ENCODE results near the gene TNRC6C.

DNA sequence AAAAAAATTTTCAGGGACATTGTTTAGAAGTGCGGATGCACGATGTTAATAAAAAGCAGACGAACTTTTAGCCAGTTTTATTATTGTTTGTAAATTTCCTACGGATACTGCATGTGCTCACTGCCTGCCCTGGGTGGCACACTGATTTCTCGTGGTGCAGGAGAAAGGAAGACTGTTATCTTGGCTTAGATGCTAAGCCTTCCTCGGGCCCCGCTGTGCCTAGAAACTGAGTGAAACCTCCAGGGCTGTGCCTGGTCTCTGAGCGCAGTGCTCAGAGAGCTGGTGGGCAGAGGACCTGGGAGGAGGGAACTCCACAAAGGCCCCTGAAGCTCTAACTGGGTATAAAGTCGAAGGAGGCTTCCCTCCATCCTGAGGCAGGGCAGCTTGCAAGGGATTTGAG lies 35.4 kb upstream of the TNRC6C start:
- TF ChIP-seq, protein P1, sequence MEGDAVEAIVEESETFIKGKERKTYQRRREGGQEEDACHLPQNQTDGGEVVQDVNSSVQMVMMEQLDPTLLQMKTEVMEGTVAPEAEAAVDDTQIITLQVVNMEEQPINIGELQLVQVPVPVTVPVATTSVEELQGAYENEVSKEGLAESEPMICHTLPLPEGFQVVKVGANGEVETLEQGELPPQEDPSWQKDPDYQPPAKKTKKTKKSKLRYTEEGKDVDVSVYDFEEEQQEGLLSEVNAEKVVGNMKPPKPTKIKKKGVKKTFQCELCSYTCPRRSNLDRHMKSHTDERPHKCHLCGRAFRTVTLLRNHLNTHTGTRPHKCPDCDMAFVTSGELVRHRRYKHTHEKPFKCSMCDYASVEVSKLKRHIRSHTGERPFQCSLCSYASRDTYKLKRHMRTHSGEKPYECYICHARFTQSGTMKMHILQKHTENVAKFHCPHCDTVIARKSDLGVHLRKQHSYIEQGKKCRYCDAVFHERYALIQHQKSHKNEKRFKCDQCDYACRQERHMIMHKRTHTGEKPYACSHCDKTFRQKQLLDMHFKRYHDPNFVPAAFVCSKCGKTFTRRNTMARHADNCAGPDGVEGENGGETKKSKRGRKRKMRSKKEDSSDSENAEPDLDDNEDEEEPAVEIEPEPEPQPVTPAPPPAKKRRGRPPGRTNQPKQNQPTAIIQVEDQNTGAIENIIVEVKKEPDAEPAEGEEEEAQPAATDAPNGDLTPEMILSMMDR (IDR thresholded peaks at IDR 0.05; ENCODE audit: poor library complexity): no peak
- no peak for TF ChIP-seq EZH2phosphoT487 (IDR thresholded peaks at IDR 0.05; ENCODE audit: low read depth, severe bottlenecking, unreplicated experiment)
- no peak for TF ChIP-seq EZH2 (IDR thresholded peaks at IDR 0.05; ENCODE audit: borderline replicate concordance)

All from hepatocyte (in vitro differentiated cells).